WTC11 (cell line): ENCODE data around the gene ZEB2. TPM values are rescaled to one million over a fixed set of nuclear protein-coding genes. Genes with fewer than 3 reads are reported as not detected.

ENCODE experiments used
- ATAC-seq: fragments of 200-7000 bp; cut with Tn5 transposase; 2 replicates; pipeline ENCODE4 v1.10.0; 2021; ENCODE audit warnings: mild to moderate bottlenecking, moderate library complexity
- CTCF ChIA-PET: fragments of 300-600 bp; sonication (Branson Sonifier 250); formaldehyde crosslinking; loops from one replicate; lab custom pipeline; 2021; ENCODE audit warnings: antibody characterized with exemption; lab: Charles Lee
- POLR2A ChIA-PET: fragments of 350-600 bp; sonication (Branson Sonifier 250); formaldehyde crosslinking; loops from one replicate; lab custom pipeline; 2021; ENCODE audit warnings: antibody characterized with exemption; lab: Charles Lee
- DNase-seq: peaks from one replicate; pipeline ENCODE4 v3.0.0; 2021; ENCODE audit warnings: low spot score
- H3K27ac Mint-ChIP-seq: 2 replicates; pipeline ENCODE4 v1.8.0; 2021; ENCODE audit warnings: mixed read lengths
- H3K27me3 Mint-ChIP-seq: 2 replicates; pipeline ENCODE4 v1.8.0; 2021; ENCODE audit warnings: low read depth, mild to moderate bottlenecking, moderate library complexity, mixed read lengths
- H3K36me3 Mint-ChIP-seq: 2 replicates; pipeline ENCODE4 v1.8.0; 2021; ENCODE audit warnings: mixed read lengths
- H3K4me1 Mint-ChIP-seq: 2 replicates; pipeline ENCODE4 v1.8.0; 2022; ENCODE audit warnings: mixed read lengths
- H3K4me3 Mint-ChIP-seq: 2 replicates; pipeline ENCODE4 v1.8.0; 2021; ENCODE audit warnings: mild to moderate bottlenecking, moderate library complexity, mixed read lengths
- H3K9me3 Mint-ChIP-seq: 2 replicates; pipeline ENCODE4 v1.8.0; 2021; ENCODE audit warnings: mixed read lengths
- ELF4 ChIP-seq: sonication (generic); formaldehyde crosslinking; IDR thresholded peaks from 2 replicates; pipeline ENCODE4 v1.8.1; 2022; ENCODE audit warnings: low read depth, mild to moderate bottlenecking, moderate library complexity, missing genetic modification reagents
- ESRRA ChIP-seq: sonication (generic); formaldehyde crosslinking; IDR thresholded peaks from 2 replicates; pipeline ENCODE4 v1.8.1; 2022; ENCODE audit warnings: mild to moderate bottlenecking, missing genetic modification reagents, borderline replicate concordance
- HMGA2 ChIP-seq: fragments of 250-450 bp; sonication (Bioruptor Pico); IDR thresholded peaks from 2 replicates; pipeline ENCODE4 v1.4.0; 2021; ENCODE audit warnings: mild to moderate bottlenecking, moderate library complexity
- MYBL2 ChIP-seq: sonication (generic); formaldehyde crosslinking; IDR thresholded peaks from 2 replicates; pipeline ENCODE4 v1.8.1; 2023; ENCODE audit warnings: mild to moderate bottlenecking, moderate library complexity, missing genetic modification reagents
- NFATC4 ChIP-seq: fragments of 250-450 bp; sonication (Bioruptor Pico); IDR thresholded peaks from 2 replicates; pipeline ENCODE4 v1.9.0; 2021; ENCODE audit warnings: mild to moderate bottlenecking
- TCF7 ChIP-seq: sonication (generic); formaldehyde crosslinking; IDR thresholded peaks from 2 replicates; pipeline ENCODE4 v1.8.0; 2022; ENCODE audit warnings: mild to moderate bottlenecking, low read depth, missing genetic modification reagents, moderate library complexity
- TEAD1 ChIP-seq: sonication (generic); formaldehyde crosslinking; IDR thresholded peaks from 2 replicates; pipeline ENCODE4 v1.8.0; 2022; ENCODE audit warnings: mild to moderate bottlenecking, missing genetic modification reagents
- ZNF317 ChIP-seq: sonication (generic); formaldehyde crosslinking; IDR thresholded peaks from 2 replicates; pipeline ENCODE4 v1.8.1; 2023; ENCODE audit warnings: low read depth, mild to moderate bottlenecking, moderate library complexity, missing genetic modification reagents, borderline replicate concordance
- total RNA-seq: library from RNA; stranded (reverse); gene quantifications from 3 replicates; pipeline ENCODE4 v1.2.3, GENCODE V29; 2021
- TF ChIP-seq, protein P1 (sequence below): fragments of 250-450 bp; sonication (Bioruptor Pico); IDR thresholded peaks from 2 replicates; pipeline ENCODE4 v1.9.0; 2021; ENCODE audit warnings: mild to moderate bottlenecking
- TF ChIP-seq, protein P2 (sequence below): sonication (generic); formaldehyde crosslinking; IDR thresholded peaks from 2 replicates; pipeline ENCODE4 v1.8.1; 2022; ENCODE audit warnings: low read depth, missing genetic modification reagents, borderline replicate concordance
- TF ChIP-seq, protein P3 (sequence below): sonication (generic); formaldehyde crosslinking; IDR thresholded peaks from 2 replicates; pipeline ENCODE4 v1.8.1; 2022; ENCODE audit warnings: low read depth, mild to moderate bottlenecking, moderate library complexity, missing genetic modification reagents, borderline replicate concordance
- TF ChIP-seq, protein P4 (sequence below): fragments of 250-450 bp; sonication (Bioruptor Pico); conservative IDR thresholded peaks from 2 replicates; pipeline ENCODE4 v1.9.0; 2021; ENCODE audit warnings: mild to moderate bottlenecking
- TF ChIP-seq, protein P5 (sequence below): sonication (generic); formaldehyde crosslinking; IDR thresholded peaks from 2 replicates; pipeline ENCODE4 v1.8.1; 2022; ENCODE audit warnings: mild to moderate bottlenecking, moderate library complexity, missing genetic modification reagents
- TF ChIP-seq, protein P6 (sequence below): fragments of 250-450 bp; sonication (Bioruptor Pico); IDR thresholded peaks from 2 replicates; pipeline ENCODE4 v1.8.0; 2021; ENCODE audit warnings: mild to moderate bottlenecking

The ZEB2 gene
- total RNA-seq, 1 experiment from 2014 or later = 0.42 TPM

DNA sequence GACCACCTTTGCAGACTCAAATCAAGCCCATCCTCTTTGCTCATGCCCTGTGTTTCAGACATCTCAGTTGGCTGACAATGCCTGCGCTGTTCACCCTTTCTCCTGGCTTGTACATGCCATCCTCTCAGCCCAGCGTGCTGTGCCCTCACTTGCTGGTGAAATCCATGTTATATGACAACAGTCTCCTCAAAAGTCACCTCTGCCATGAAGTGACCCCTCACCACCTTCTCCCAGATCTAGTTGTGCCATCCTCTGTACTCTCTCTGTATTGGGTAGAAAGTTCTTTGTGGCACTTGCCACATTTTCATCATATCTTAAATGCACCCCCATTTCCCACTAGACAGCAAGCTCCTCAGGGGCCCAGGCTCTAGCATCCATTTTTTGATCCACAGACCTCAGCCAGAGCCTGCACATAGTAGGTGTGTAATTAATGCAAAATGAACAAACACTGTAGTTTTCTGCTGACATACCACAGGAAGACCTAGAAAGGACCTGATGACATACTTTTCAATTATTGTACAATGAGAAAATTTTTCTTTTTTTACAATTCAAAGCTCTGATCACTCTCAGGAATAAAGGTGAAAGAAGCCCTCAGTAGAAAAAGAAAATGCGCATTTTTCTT lies 22.8 kb downstream of the ZEB2 start (continued):
- TF ChIP-seq, protein P1, sequence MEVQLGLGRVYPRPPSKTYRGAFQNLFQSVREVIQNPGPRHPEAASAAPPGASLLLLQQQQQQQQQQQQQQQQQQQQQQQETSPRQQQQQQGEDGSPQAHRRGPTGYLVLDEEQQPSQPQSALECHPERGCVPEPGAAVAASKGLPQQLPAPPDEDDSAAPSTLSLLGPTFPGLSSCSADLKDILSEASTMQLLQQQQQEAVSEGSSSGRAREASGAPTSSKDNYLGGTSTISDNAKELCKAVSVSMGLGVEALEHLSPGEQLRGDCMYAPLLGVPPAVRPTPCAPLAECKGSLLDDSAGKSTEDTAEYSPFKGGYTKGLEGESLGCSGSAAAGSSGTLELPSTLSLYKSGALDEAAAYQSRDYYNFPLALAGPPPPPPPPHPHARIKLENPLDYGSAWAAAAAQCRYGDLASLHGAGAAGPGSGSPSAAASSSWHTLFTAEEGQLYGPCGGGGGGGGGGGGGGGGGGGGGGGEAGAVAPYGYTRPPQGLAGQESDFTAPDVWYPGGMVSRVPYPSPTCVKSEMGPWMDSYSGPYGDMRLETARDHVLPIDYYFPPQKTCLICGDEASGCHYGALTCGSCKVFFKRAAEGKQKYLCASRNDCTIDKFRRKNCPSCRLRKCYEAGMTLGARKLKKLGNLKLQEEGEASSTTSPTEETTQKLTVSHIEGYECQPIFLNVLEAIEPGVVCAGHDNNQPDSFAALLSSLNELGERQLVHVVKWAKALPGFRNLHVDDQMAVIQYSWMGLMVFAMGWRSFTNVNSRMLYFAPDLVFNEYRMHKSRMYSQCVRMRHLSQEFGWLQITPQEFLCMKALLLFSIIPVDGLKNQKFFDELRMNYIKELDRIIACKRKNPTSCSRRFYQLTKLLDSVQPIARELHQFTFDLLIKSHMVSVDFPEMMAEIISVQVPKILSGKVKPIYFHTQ (CRISPR knock-in tag) = no peak
- TF ChIP-seq, protein P2, sequence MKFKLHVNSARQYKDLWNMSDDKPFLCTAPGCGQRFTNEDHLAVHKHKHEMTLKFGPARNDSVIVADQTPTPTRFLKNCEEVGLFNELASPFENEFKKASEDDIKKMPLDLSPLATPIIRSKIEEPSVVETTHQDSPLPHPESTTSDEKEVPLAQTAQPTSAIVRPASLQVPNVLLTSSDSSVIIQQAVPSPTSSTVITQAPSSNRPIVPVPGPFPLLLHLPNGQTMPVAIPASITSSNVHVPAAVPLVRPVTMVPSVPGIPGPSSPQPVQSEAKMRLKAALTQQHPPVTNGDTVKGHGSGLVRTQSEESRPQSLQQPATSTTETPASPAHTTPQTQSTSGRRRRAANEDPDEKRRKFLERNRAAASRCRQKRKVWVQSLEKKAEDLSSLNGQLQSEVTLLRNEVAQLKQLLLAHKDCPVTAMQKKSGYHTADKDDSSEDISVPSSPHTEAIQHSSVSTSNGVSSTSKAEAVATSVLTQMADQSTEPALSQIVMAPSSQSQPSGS (CRISPR knock-in tag) = no peak
- TF ChIP-seq ZNF317 (CRISPR knock-in tag) = no peak
- TF ChIP-seq, all 79 proteins: peak for 0

DNA sequence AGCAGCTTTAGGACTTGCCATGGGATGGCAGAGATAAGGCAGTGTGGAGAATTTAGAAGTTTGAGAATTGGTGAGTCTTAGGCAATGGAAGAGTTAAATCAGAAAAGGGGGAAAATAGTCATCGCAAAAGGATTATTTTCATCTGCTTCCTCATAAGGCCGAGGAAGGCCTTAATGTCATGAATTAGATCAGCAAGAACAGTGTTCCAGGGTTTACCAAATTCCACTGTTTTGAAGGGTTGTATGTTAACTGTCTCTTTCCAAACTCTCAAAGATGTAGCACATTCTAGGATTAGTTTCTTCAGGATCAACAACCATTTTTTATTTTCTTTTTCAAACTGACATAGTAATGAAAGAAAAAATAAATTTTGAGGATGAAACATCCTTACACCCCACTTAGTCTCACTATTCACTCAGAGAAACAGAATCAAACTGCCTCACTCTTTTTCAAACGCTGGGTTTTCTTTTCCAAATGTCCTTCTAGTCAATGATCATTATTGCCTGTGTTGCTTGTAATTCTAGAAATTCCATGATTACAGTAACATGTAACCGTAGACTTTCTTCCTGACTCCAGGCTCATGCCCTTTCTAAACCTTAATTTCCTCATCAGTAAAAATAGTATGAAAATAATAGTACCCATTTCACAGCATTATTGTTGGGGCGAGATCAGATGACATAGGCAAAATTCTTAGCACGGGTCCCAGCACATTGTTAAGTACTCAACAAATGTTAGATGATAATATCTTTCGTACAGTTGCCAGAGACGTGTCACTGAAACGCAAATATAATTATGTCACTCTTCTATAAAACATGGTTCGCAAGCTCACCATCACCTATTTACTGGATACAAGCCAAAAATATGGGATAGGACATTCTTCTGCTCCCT lies 23.6 kb downstream of the ZEB2 start:
- no peaks in the 10 kb centered on the region for H3K27me3 Mint-ChIP-seq
- no peaks in the 10 kb centered on the region for H3K9me3 Mint-ChIP-seq
- no peak overlapping the region for H3K27ac Mint-ChIP-seq
- H3K36me3 Mint-ChIP-seq = no peaks in the 10 kb centered on the region
- peaks cover 18% of the 10 kb centered on the region for H3K4me1 Mint-ChIP-seq
- no peak for ATAC-seq
- TF ChIP-seq ELF4 (CRISPR knock-in tag) (no peak), HMGA2 (CRISPR knock-in tag) (no peak), MYBL2 (no peak), NFATC4 (CRISPR knock-in tag) (no peak), TEAD1 (no peak), ESRRA (no peak), TCF7 (CRISPR knock-in tag) (no peak)
- TF ChIP-seq, protein P3, sequence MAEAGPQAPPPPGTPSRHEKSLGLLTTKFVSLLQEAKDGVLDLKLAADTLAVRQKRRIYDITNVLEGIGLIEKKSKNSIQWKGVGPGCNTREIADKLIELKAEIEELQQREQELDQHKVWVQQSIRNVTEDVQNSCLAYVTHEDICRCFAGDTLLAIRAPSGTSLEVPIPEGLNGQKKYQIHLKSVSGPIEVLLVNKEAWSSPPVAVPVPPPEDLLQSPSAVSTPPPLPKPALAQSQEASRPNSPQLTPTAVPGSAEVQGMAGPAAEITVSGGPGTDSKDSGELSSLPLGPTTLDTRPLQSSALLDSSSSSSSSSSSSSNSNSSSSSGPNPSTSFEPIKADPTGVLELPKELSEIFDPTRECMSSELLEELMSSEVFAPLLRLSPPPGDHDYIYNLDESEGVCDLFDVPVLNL (CRISPR knock-in tag) = no peak
- TF ChIP-seq, protein P4, sequence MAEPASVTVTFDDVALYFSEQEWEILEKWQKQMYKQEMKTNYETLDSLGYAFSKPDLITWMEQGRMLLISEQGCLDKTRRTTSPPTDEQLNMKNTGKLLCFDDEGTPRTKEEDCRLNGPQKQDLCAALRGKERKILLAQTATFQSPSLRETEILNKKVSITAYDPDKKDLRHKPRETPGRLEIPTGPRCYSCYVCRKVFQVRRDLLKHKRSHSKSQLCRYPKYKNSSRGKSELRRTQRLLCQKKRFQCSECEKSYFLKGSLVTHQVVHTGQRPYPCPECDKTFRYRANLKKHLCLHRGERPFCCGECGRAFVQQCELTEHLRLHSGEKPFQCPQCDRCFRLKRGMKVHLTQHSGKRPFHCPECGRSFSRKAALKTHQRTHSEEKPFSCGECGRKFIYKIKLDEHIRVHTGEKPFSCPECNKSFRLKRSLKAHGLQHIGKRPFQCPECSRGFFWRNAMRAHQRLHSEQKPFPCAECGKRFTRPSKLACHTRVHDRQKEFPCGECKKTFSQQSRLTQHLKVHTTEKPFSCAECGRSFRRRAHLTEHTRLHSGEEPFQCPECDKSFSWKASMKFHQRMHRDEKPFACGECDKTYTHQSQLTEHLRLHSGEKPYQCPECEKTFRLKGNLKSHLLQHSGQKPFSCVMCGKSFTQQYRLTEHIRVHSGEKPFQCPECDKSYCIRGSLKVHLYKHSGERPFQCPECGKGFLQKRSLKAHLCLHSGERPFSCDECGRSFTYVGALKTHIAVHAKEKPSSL = no peak
- TF ChIP-seq, protein P5, sequence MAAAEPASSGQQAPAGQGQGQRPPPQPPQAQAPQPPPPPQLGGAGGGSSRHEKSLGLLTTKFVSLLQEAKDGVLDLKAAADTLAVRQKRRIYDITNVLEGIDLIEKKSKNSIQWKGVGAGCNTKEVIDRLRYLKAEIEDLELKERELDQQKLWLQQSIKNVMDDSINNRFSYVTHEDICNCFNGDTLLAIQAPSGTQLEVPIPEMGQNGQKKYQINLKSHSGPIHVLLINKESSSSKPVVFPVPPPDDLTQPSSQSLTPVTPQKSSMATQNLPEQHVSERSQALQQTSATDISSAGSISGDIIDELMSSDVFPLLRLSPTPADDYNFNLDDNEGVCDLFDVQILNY (CRISPR knock-in tag) = no peak
- TF ChIP-seq, protein P6, sequence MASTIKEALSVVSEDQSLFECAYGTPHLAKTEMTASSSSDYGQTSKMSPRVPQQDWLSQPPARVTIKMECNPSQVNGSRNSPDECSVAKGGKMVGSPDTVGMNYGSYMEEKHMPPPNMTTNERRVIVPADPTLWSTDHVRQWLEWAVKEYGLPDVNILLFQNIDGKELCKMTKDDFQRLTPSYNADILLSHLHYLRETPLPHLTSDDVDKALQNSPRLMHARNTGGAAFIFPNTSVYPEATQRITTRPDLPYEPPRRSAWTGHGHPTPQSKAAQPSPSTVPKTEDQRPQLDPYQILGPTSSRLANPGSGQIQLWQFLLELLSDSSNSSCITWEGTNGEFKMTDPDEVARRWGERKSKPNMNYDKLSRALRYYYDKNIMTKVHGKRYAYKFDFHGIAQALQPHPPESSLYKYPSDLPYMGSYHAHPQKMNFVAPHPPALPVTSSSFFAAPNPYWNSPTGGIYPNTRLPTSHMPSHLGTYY (CRISPR knock-in tag) = no peak
- TF ChIP-seq, all 79 proteins: peak for 0
- POLR2A ChIA-PET = no interaction called here
- CTCF ChIA-PET = no interaction called here
- no peak overlapping the region for H3K4me3 Mint-ChIP-seq
- DNase-seq = no peak
